Measurements from ENCODE around the gene C1QTNF12.
A peak's percentile ranks its signal among the peaks of the same experiment; 100 is the strongest.

C1QTNF12 gene

DNA sequence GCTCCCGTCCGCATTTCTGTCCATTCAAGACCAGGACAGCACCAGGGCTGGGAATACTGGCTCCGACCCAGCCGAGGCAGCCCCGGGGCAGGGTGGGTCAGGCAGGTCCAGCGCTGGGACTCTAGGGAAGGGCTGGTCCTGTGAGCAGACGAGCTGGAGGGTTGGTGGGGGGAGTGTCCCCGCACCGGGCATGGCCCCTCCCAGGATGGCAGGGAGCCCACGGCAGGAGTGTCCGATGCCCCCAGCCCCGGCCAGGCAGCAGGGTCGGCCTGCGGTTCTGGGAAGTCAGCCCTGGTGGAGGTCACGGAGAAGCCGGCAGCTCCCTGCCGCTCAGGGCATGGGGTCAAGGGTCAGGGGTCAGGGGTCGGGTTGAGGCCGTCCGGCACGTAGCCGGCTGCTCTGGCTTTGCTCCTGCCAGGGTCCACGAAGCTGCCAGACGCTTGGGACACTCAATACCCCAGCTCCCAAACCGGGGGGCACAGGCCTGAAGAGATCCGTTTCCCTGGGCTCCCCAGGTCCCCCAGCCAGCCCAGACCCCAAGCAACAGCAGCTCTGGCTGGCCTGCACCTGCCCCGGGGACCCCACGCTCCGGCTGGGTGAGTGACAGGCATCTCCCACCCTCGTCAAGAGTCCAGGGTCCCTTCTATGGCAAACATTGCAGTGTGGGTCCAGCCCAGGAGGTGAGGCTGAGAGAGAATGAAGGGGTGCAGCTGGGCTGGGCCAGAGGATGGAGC, 6.7 kb downstream of the C1QTNF12 start:
- no peak for DNase-seq

- DNase-seq: no peak
These were observed 7.3 kb downstream of the C1QTNF12 start for GRCh38 chr1:1239227-1239613.

GRCh38 chr1:1238702-1239178, 7.8 kb downstream of the C1QTNF12 start:
- no peak for DNase-seq

DNA sequence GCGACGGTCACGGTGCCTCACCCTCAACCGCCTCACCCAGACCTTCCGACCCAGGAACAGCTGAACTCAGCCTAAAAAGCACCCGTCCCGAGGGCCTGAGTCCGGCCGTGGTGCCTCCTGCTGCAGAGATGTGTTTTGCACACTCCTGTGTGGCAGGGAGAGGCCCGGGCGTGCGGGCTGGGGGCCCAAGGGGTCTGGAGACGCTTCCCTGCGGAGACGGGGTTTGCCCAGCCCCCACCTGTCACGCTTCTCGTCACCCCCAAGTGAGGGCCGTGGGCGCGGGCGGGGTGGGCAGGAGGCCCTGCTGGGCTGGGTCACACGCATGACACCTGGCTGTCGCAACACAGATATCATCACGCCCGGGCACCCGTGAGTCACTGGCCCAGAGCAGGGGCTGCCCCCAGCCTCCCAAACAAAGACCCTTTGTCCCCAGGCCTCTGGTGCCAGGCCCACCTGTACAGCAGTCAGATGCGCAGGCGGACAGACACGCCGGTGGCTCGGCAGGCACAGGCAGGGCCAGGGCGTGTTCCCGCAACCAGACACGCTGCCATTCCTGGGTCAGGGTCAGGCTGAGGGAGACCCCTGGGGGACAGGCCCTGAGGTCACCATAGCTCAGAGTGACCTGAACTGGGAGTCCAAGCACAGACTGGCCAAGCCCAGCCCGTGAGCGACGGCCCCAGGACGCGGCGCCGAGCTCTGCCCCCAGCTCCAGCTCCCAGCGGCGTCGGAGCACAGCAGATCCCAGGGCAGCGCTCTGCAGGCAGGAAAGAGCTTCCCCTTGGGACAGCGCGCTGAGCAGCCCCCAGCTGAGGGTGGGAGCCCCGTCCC, 8.4 kb downstream of the C1QTNF12 start:
- peak; percentile 51 for DNase-seq

DNA sequence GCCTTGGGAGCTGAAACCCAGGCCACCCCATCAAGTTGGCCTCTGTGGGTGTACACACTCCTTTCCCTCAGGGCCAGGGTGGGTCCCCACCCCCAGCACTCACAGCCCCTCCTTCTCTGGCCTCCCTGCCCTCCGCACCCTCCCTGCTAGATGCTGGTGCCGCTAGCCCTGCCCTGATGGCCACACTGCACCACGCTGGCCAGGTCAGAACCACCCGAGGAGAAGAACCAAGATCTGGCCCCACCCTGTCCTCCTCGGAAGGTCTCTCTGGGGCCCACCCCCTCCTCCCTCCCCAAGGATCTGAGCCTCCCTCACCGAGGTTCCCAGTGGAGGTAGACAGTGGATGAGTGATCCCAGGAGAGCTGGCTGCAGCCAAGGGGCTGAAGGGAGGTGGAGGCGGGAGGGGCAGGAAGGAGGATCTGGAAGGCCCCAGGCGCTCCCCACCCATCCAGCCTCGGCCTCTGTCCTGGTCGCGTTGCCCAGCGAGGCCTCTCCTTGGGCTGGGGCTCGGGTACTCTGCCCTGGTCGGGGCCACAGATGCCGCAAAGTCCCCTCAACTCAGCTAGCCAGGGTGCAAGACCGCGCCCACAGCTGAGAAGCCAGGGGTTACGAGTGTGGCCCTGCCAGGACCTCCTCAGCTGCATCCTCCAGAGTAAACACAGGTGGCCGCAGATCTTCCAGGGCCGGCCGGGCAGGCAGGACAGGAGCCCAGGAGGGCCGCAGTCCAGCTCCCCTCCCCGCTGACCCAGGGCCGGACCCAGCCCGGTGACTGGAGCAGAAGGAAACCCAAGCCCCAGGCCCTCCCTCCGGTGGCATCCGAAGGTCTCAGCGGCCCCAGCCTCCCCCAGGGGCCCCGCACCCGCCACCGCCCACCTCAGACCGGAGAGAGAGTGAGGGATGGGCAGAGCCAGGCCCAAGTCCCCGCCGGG, 9.3 kb downstream of the C1QTNF12 start:
- DNase-seq: peak; percentile 31

- DNase-seq: no peak
These were observed 10.3 kb downstream of the C1QTNF12 start for GRCh38 chr1:1236176-1236763.

GRCh38 chr1:1235016-1235744, 11.3 kb downstream of the C1QTNF12 start:
- no peak for DNase-seq

DNA sequence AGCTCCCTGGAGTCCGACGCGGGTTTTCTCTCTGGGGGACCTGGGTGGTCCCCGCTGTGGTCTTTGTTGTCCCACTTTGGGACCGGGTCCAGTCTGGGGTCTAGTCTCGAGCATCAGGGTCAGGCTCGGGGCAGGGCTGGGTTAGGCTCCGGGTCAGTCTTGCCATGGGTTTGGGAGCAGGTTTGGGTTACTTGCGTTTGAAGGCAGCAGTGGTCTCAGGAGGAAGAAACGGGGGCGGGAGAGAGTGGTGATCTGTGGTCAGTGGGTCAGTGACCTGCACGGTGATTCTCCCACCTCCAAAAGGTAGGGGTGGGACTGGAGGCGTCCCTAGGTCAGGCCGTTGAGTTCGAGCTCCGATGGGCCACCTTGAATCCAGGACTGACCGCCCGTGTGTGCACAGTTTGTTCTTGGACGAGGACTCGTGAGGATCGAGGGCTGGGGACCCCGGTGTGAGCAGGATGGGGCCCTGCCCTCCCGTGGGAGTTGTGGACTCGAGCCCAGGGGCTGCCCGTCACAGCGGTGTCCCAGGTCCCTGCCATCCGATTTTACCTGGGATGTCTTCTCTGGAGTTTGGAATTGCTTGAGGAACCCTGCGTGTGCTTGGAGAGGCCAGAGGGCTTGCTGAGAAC, 12.2 kb downstream of the C1QTNF12 start:
- no peak for DNase-seq

DNA sequence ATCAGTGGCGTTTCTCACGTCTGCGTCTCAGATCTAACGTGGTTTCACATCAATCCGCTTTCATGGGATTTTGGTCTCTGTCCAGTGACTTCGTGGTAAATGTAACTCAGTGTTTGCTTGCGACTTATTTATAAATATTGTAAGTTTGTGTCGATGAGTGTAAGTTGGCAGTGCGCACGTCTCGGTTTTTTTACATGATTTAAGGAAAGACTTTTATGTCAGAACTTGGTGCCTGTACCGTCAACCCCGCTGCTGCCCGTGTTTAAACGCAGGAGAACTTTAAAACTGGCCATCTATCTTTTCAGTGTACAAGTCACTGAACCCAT, 13.0 kb downstream of the C1QTNF12 start:
- no peak for DNase-seq

DNA sequence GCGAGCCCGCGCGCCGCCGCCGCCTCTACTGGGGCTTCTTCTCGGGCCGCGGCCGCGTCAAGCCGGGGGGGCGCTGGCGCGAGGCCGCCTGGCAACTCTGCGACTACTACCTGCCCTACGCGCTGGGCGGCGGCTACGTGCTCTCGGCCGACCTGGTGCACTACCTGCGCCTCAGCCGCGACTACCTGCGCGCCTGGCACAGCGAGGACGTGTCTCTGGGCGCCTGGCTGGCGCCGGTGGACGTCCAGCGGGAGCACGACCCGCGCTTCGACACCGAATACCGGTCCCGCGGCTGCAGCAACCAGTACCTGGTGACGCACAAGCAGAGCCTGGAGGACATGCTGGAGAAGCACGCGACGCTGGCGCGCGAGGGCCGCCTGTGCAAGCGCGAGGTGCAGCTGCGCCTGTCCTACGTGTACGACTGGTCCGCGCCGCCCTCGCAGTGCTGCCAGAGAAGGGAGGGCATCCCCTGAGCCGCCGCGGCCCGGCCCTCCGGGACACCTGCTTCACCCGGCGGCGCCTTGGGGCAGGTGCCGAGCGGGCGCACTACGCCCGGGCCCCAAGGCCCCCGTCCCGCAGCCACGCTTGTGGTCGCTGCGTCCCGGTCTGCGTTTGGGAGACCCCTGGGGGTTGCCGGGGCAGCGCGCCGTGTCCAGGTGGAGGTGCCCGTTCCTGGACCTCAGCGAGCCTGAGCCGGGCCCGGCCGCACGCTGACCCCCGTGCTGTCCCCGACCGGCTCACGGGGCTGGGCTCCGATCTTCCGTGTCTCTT, 13.5 kb downstream of the C1QTNF12 start:
- no peak for DNase-seq

GRCh38 chr1:1232208-1232795, 14.2 kb downstream of the C1QTNF12 start, which contains the start of gene B3GALT6:
Gene B3GALT6, plus strand, starts transcription at chr1:1232237. Its CDS starts 42 bp downstream, at chr1:1232279.
- DNase-seq: no peak

DNA sequence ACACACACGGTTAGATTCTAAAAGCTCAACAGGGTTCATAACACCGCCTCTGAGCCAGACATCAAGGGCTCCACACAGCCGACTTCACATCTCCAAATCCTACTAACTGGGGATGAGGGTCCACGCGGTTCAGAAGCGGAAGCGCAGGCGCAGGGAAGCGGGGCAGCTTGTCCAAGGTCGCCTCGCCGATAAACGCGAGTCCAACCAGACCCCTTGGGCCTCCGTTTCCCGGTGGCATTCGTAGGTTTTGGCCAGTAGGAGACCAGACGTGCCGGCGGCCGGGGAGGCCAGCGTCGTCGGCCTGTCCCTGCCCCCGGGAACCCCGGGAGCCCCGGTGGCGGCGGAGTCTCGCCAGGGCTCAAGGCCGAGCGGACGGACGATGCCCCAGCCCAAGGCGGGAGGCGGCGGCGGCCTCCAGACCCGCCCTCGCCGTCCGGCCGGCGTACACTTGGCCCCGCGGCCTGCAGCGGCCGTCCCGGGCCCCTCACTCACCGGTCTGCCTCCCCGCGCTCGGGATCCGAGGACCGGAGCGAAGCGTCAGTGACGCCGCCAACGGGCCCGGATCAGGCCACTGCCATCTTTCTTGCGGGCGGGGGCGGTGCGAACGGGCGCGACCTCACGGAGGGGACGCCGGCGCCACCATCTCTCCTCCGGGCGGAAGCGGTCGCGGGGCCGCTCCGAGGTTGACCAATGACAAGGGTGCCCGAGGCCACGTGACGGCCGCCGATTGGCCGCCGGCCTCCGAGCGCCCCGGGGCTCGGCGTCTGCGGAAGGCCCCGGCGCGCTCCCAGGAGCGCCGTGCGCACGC, 14.9 kb downstream of the C1QTNF12 start, which contains the start of gene SDF4:
TSS of gene SDF4 (minus strand) at position 602 of the 808 bp plus-strand sequence. CDS start 3,229 bp downstream, outside the sequence.
- peak; percentile 98 for DNase-seq

DNA sequence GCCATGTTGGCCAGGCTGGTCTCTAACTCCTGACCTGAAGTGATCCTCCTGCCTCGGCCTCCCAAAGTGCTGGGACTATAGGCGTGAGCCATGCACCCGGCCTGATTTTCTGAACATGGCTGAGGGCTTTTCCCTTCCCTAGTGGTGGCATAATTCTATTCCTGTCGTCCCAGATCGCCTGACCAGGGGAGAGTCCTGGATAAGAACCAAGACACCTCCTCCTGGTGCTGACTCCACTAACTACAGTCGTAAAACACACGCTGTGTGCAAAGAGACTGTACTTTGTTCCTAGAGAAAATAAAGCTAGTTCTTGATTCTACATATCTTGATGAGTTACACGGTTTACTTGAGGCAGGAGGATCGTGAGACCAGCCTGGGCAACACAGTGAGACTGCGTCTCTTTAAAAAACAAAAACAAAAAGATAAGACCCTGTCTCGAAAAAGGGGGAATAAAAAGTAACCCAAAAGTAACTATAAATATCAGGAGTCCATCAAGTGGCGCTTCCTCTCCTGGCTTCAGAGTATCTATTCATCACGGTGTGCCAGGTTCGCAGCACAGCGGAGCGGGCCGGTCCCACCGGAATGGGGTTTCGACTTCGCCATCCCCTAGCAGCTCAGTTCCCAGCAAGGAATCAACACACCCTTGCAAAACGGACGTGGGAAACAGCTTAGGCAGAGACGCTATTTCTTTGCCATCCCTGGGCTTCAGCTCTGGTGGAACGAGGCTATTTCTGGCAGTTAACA, 15.7 kb downstream of the C1QTNF12 start:
- DNase-seq: no peak

DNA sequence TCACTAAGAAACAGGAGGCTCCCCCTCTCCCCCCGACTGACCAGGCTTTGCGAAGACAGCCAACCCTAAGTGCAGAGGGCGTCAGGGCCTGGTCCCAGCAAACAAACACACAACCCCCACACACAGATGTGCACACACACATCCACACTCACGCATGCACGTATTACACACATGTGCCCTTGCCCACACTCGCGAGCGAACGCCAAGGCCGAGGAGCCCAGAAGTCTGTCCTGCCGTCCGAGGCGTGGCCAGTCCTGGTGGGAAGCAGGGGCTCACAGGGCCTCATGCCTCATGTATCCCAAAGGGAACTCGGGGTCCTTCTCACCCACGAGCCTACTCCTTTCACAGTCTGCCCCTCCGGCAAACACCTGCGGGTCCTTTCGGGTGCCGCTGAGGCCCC, 16.8 kb downstream of the C1QTNF12 start:
- DNase-seq: no peak

DNA sequence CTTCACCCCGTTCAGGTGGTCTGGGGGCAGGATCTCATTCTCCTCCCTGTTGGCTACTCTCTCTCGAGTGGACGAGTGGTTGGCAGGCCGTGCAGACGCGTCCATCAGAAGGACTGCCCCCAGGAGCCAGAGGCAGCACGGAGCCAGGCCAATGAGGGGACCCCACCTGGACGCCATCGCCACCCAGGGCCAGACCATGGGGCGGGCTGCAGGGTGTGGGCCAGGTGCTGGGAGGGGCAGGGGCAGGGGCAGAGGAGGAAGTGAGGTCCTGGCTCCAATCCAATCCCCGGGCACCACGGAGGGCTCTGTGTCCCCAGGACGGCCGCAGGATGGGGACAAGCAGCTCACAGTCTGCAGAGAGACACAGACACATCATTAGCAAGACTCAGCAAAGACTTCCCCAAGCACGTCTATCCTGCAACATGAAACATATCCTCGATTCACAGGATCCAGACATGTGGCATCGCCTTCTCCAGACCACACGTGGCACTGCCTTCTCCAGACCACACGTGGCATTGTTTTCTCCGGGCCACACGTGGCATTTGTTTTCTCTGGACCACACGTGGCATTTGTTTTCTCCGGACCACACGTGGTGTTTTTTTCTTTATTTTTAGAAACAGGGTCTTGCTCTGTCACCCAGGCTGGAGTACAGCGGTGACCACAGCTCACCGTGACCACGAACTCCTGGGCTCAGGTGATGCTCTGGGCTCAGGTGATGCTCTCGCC, 17.8 kb downstream of the C1QTNF12 start:
- no peak for DNase-seq

DNA sequence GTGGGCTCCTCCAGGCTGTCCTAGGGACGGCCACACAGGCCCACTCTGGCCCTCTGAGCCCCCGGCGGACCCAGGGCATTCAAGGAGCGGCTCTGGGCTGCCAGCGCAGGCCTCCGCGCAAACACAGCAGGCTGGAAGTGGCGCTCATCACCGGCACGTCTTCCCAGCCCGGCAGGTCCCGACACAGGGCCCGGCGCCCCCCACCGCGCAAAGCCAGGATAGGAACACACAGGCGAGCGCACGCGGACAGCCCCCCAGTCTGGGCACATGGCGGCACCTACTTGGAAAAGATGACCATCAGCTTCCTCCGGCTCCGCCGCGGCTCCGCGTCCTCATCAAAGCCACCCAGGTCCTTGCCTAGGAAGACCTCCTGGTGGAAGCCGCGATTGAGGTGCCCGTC, 18.3 kb downstream of the C1QTNF12 start:
- no peak for DNase-seq

DNA sequence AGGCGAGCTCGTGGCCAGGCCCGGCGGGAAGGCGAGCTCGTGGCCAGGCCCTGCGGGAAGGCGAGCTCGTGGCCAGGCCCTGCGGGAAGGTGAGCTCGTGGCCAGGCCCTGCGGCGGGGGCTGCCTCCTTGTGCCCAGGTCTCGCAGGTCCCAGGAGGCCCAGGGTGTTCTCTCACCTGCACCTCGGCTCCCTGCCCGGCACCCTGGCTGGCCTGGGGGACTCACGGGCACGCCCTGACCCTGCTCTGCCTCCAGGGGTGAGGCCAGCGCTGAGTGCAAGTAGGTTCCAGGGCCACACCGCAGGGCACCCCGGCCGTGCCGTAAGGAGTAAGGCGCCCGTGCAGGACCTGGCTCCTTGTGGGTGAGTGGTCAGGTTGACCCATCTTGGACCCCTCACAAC, 19.1 kb downstream of the C1QTNF12 start:
- DNase-seq: no peak

Measured in eye (tissue), 1 donor.